ENCODE data around the gene NARS2. TPM values are rescaled to one million over a fixed set of nuclear protein-coding genes. Genes with fewer than 3 reads are reported as not detected.
A peak's percentile ranks its signal among the peaks of the same experiment; 100 is the strongest.

Gene NARS2
- total and polyA plus RNA-seq, 10 of the 15 experiments (the other 5 are each of a cell fraction or from before 2014, with no cell fraction given) = 22.2 to 45.3 (median 36.3) TPM

DNA sequence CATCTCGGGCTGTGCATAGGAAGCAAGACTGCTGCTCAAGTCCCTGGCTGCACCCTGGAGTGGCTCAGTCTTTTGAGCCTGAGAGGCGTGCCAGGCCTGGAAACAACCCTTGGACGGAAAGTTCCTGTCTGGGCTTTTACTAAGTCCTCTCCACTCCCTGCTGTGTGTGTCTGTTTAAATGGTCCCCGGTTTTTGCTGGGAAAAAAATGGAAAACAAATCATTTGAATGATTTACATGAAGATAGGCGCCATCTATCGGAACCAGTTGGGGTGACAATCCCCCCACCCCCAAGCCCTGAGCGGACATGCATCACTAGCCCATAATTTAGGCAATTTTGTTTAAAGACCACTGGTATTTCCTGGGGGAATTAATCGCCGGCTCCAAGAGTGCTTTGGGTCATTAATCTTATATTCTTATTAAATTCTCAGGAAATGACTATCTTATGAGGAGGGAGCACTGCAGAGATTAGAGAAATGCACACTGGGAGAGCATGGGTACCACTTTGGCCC is 154.4 kb downstream of the NARS2 start (continued):
- TF ChIP-seq, protein P1, sequence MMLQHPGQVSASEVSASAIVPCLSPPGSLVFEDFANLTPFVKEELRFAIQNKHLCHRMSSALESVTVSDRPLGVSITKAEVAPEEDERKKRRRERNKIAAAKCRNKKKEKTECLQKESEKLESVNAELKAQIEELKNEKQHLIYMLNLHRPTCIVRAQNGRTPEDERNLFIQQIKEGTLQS (IDR thresholded peaks at IDR 0.05; ENCODE audit: borderline replicate concordance, extremely low read depth, low read depth, low read length) = no peak
- 0 out of 2 replicates have a peak, but pooled peaks have one; percentile 19 for TF ChIP-seq CHD2 (IDR thresholded peaks at IDR 0.05; ENCODE audit: borderline replicate concordance, low read depth, low read length)
- TF ChIP-seq BMI1 (IDR thresholded peaks at IDR 0.05; ENCODE audit: borderline replicate concordance) = no peak
- TF ChIP-seq SMC3 (IDR thresholded peaks at IDR 0.05; ENCODE audit: borderline replicate concordance, low read length) = peak; percentile 27; the same call in 1 of the 2 replicates
- peak; percentile 33; the same call in 1 of the 3 replicates for TF ChIP-seq POU2F2 (IDR thresholded peaks at IDR 0.05; ENCODE audit: borderline replicate concordance, low read depth, low read length)

DNA sequence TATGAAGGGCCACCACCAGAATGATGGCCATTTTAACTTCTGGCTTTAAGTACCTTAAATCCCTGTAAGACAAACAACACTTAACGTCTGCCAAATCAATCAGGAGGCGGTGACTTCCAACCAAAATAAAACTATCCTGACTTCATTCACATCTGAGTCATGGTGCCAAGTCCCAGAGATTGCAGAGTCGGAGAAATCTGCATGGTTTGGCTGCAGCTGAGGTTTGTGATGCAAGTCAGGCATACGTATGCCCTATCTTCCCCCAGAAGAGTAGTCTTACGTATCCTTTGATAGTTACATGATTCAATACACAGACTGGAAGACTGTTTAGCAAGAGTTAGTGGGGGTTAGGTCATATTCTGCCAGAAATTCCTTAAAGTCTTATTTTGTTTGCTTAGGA is 155.3 kb downstream of the NARS2 start:
- H3K27me3 ChIP-seq (replicated peaks in 1 of 2; ENCODE audit: control insufficient read depth in 2 of 2, insufficient read depth in 2 of 2, low read length in 1 of 2) = no peaks in the 10 kb centered on the region
- ChIA-PET POLR2A (interaction anchor here (0.6 to 1.7 kb wide), 2 partner anchors 24 to 154 kb away, joined by 4 to 6 read pairs; no protein-coding TSS in a partner anchor), CTCF (interaction anchor here (0.6 to 11.9 kb wide), 15 partner anchors 10 to 191 kb away, joined by 3 to 280 read pairs (median 5); partner anchors contain the start of gene NARS2), SMC1A (ENCODE audit: uncharacterized antibody, unreplicated experiment) (interaction anchor here (0.6 to 7.1 kb wide), 16 partner anchors 10 to 192 kb away, joined by 3 to 108 read pairs (median 3); partner anchors contain the start of gene NARS2), RAD21 (ENCODE audit: unreplicated experiment) (interaction anchor here (2.2 to 5.7 kb wide), 4 partner anchors 10 to 192 kb away, joined by 7 to 137 read pairs (median 46); no protein-coding TSS in a partner anchor)
- intact Hi-C loops (cut with micrococcal nuclease; ENCODE audit: unreplicated experiment) = loop anchor here (5.0 kb wide), 1 partner anchor 107 kb away; no protein-coding TSS in a partner anchor
- H3K9ac ChIP-seq (ENCODE audit: control insufficient read depth, insufficient read depth, low read length) = no peak overlapping the region
- WGBS (ENCODE audit: insufficient coverage, insufficient replicate concordance, low lambda C conversion rate, missing lambda C conversion rate) = 86% methylated on average over 5 of the region's 5 CpGs
- H3K36me3 ChIP-seq (ENCODE audit: control insufficient read depth in 2 of 2, insufficient read depth in 2 of 2, low read length in 1 of 2) = no peaks in the 10 kb centered on the region
- in situ Hi-C loops (cut with MboI) = loop anchor here (5.0 kb wide), 1 partner anchor 143 kb away; no protein-coding TSS in a partner anchor
- no peak overlapping the region for H3K4me2 ChIP-seq (ENCODE audit: control insufficient read depth, insufficient read depth)
- no peak overlapping the region for H2AFZ ChIP-seq (ENCODE audit: control insufficient read depth, low read depth, low read length)
- ATAC-seq (no peak), DNase-seq (ENCODE audit: low read depth, low spot score) (no peak), FAIRE-seq (no peak)
- H4K20me1 ChIP-seq (ENCODE audit: control insufficient read depth, insufficient read depth) = no peaks in the 10 kb centered on the region
- H3K27ac ChIP-seq (ENCODE audit: control insufficient read depth, insufficient read depth) = no peak overlapping the region
- H3K4me1 ChIP-seq (ENCODE audit: control insufficient read depth, insufficient read depth, low read length) = peaks cover 26% of the 10 kb centered on the region
- no TSS peak for BruUV-seq (replicated peaks)
- no peak overlapping the region for H3K4me3 ChIP-seq
- H3K9me3 ChIP-seq (replicated peaks; ENCODE audit: control insufficient read depth, insufficient read depth, low read length) = no peaks in the 10 kb centered on the region
- no peaks in the 10 kb centered on the region for H3K79me2 ChIP-seq (ENCODE audit: control insufficient read depth, insufficient read depth, low read length)
- no peak for TF ChIP-seq PAX8 (IDR thresholded peaks at IDR 0.05)
- TF ChIP-seq BHLHE40 (IDR thresholded peaks at IDR 0.05; ENCODE audit: borderline replicate concordance in 1 of 2, low read depth in 2 of 2, low read length in 1 of 2) = no peak
- TF ChIP-seq ATF7 (IDR thresholded peaks at IDR 0.05; ENCODE audit: low read depth) = no peak
- no peak for TF ChIP-seq ATF2 (IDR thresholded peaks at IDR 0.05; ENCODE audit: low read length)
- TF ChIP-seq, protein P2, sequence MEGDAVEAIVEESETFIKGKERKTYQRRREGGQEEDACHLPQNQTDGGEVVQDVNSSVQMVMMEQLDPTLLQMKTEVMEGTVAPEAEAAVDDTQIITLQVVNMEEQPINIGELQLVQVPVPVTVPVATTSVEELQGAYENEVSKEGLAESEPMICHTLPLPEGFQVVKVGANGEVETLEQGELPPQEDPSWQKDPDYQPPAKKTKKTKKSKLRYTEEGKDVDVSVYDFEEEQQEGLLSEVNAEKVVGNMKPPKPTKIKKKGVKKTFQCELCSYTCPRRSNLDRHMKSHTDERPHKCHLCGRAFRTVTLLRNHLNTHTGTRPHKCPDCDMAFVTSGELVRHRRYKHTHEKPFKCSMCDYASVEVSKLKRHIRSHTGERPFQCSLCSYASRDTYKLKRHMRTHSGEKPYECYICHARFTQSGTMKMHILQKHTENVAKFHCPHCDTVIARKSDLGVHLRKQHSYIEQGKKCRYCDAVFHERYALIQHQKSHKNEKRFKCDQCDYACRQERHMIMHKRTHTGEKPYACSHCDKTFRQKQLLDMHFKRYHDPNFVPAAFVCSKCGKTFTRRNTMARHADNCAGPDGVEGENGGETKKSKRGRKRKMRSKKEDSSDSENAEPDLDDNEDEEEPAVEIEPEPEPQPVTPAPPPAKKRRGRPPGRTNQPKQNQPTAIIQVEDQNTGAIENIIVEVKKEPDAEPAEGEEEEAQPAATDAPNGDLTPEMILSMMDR (IDR thresholded peaks at IDR 0.05 in 2 of 3, conservative IDR thresholded peaks at IDR 0.05 in 1 of 3; ENCODE audit: control insufficient read depth in 2 of 3, extremely low read depth in 1 of 3, insufficient read depth in 1 of 3, low read depth in 3 of 3, low read length in 3 of 3) = no peak
- no peak for TF ChIP-seq NFYA (IDR thresholded peaks at IDR 0.05; ENCODE audit: borderline replicate concordance, low read depth, low read length)
- TF ChIP-seq, protein P3, sequence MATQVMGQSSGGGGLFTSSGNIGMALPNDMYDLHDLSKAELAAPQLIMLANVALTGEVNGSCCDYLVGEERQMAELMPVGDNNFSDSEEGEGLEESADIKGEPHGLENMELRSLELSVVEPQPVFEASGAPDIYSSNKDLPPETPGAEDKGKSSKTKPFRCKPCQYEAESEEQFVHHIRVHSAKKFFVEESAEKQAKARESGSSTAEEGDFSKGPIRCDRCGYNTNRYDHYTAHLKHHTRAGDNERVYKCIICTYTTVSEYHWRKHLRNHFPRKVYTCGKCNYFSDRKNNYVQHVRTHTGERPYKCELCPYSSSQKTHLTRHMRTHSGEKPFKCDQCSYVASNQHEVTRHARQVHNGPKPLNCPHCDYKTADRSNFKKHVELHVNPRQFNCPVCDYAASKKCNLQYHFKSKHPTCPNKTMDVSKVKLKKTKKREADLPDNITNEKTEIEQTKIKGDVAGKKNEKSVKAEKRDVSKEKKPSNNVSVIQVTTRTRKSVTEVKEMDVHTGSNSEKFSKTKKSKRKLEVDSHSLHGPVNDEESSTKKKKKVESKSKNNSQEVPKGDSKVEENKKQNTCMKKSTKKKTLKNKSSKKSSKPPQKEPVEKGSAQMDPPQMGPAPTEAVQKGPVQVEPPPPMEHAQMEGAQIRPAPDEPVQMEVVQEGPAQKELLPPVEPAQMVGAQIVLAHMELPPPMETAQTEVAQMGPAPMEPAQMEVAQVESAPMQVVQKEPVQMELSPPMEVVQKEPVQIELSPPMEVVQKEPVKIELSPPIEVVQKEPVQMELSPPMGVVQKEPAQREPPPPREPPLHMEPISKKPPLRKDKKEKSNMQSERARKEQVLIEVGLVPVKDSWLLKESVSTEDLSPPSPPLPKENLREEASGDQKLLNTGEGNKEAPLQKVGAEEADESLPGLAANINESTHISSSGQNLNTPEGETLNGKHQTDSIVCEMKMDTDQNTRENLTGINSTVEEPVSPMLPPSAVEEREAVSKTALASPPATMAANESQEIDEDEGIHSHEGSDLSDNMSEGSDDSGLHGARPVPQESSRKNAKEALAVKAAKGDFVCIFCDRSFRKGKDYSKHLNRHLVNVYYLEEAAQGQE (IDR thresholded peaks at IDR 0.05; ENCODE audit: low read depth, low read length) = no peak
